Kidney epithelial cell (primary cell): ENCODE measurements around the gene LAMTOR5. TPM values are rescaled to one million over a fixed set of nuclear protein-coding genes. Genes with fewer than 3 reads are reported as not detected.
"Not testable (repeated sequence)": the region's sequence is repeated elsewhere in the genome, so short reads cannot be mapped to it uniquely, and the experiment has no call there.

Source experiments
- DNase-seq: peaks from one replicate; pipeline ENCODE4 v3.0.0-alpha.2; 2010; ENCODE audit warnings: low read depth
- H3K27me3 ChIP-seq: 2 replicates; pipeline ENCODE4 v1.6.0; 2011; ENCODE audit warnings: low read length; ENCODE audit not compliant: control insufficient read depth, insufficient read depth
- H3K36me3 ChIP-seq: 2 replicates; pipeline ENCODE4 v1.5.1; 2011; ENCODE audit warnings: low read length; ENCODE audit not compliant: control insufficient read depth, insufficient read depth
- H3K4me3 ChIP-seq: 2 replicates; pipeline ENCODE4 v1.5.1; 2011; ENCODE audit warnings: low read depth, mild to moderate bottlenecking, control low read depth, low read length
- total RNA-seq: library from RNA; depleted of rRNA; stranded (reverse); fragments of >200 nt; gene quantifications from 2 replicates; pipeline ENCODE4 v1.2.3, GENCODE V29; 2015
- TF ChIP-seq, protein P1 (sequence below): IDR thresholded peaks from 2 replicates; pipeline ENCODE4 v1.5.1; 2011; ENCODE audit warnings: mild to moderate bottlenecking, moderate library complexity, low read length, control low read depth, inconsistent platforms; ENCODE audit not compliant: insufficient read depth, poor library complexity, severe bottlenecking

LAMTOR5 gene
- total RNA-seq, 1 donor from 2014 or later = 198 TPM

- Histone ChIP-seq H3K27me3 (peaks cover 5% of the 10 kb centered on the region), H3K36me3 (no peaks in the 10 kb centered on the region), H3K4me3 (no peak overlapping the region)
- TF ChIP-seq, protein P1, sequence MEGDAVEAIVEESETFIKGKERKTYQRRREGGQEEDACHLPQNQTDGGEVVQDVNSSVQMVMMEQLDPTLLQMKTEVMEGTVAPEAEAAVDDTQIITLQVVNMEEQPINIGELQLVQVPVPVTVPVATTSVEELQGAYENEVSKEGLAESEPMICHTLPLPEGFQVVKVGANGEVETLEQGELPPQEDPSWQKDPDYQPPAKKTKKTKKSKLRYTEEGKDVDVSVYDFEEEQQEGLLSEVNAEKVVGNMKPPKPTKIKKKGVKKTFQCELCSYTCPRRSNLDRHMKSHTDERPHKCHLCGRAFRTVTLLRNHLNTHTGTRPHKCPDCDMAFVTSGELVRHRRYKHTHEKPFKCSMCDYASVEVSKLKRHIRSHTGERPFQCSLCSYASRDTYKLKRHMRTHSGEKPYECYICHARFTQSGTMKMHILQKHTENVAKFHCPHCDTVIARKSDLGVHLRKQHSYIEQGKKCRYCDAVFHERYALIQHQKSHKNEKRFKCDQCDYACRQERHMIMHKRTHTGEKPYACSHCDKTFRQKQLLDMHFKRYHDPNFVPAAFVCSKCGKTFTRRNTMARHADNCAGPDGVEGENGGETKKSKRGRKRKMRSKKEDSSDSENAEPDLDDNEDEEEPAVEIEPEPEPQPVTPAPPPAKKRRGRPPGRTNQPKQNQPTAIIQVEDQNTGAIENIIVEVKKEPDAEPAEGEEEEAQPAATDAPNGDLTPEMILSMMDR = no peak
- DNase-seq = no peak
Measured at GRCh38 chr1:110424699-110425611, 17.5 kb upstream of the LAMTOR5 start.

GRCh38 chr1:110420874-110421793, 13.6 kb upstream of the LAMTOR5 start:
- TF ChIP-seq, protein P1 = no peak
- Histone ChIP-seq H3K27me3 (peaks cover 5% of the 10 kb centered on the region), H3K4me3 (no peak overlapping the region), H3K36me3 (no peaks in the 10 kb centered on the region)
- DNase-seq = peak; percentile 19

DNA sequence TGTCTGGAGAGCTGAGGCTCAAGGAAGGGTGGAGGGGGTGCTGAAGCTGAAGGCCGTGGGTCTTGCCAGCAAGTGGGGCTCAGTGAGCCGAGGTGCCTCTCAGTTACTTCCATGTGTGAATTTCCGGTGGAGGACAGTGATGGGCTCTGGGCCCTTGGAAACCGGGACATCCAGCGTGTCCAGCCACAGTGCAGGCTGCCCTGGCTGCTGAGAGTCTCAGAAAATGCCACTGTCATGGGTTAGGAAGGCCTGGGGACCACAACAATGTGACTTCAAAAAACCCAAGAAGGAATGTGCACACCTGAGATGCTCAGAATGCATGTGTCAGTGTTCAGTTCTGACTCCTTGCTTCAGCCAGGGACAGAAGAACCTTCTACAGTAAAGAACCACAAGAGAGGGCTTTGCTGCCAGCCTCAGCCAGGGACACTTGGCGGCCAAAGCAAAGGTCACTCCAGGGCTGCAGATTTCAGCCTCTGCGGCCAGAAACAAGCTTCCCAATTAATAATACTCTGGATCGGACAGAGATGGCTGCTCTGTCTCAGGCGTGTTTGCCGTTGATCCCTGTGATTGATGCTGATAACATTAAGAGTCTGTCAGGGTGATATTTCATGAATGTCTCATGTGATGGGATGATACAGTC, 12.6 kb upstream of the LAMTOR5 start:
- TF ChIP-seq, protein P1 = no peak
- no peak for DNase-seq
- Histone ChIP-seq H3K36me3 (no peaks in the 10 kb centered on the region), H3K27me3 (no peaks in the 10 kb centered on the region), H3K4me3 (no peak overlapping the region)

GRCh38 chr1:110418729-110419128, 11.2 kb upstream of the LAMTOR5 start:
- H3K27me3 ChIP-seq = no peaks in the 10 kb centered on the region
- H3K4me3 ChIP-seq = no peak overlapping the region
- no peaks in the 10 kb centered on the region for H3K36me3 ChIP-seq
- no peak for DNase-seq
- TF ChIP-seq, protein P1 = no peak

GRCh38 chr1:110413045-110413444, 5.6 kb upstream of the LAMTOR5 start:
- not testable (repeated sequence) for H3K36me3 ChIP-seq, DNase-seq, H3K27me3 ChIP-seq, H3K4me3 ChIP-seq

- no peak overlapping the region for H3K4me3 ChIP-seq
- TF ChIP-seq, protein P1 = peak; percentile 80
- H3K36me3 ChIP-seq = no peaks in the 10 kb centered on the region
- no peaks in the 10 kb centered on the region for H3K27me3 ChIP-seq
- DNase-seq = peak; percentile 23
Measured at GRCh38 chr1:110412576-110412975, 5.1 kb upstream of the LAMTOR5 start.
